AG09309 (cell line): ENCODE measurements around the gene MOV10L1.

ENCODE experiments used
- DNase-seq: peaks from one replicate; pipeline ENCODE4 v3.0.0-alpha.2; 2010; ENCODE audit warnings: low read depth
- H3K4me3 ChIP-seq: 2 replicates; pipeline ENCODE4 v1.5.1; 2011; ENCODE audit warnings: mild to moderate bottlenecking, low read depth, low read length, moderate library complexity; ENCODE audit not compliant: control insufficient read depth
- TF ChIP-seq, protein P1 (sequence below): IDR thresholded peaks from 2 replicates; pipeline ENCODE4 v1.5.1; 2011; ENCODE audit warnings: mild to moderate bottlenecking, low read depth, low read length, inconsistent platforms; ENCODE audit not compliant: insufficient read depth, control insufficient read depth; ENCODE audit errors: missing control alignments

The MOV10L1 gene

GRCh38 chr22:50148991-50149721 is 59.4 kb downstream of the MOV10L1 start:
- H3K4me3 ChIP-seq, result no peak overlapping the region
- TF ChIP-seq, protein P1, sequence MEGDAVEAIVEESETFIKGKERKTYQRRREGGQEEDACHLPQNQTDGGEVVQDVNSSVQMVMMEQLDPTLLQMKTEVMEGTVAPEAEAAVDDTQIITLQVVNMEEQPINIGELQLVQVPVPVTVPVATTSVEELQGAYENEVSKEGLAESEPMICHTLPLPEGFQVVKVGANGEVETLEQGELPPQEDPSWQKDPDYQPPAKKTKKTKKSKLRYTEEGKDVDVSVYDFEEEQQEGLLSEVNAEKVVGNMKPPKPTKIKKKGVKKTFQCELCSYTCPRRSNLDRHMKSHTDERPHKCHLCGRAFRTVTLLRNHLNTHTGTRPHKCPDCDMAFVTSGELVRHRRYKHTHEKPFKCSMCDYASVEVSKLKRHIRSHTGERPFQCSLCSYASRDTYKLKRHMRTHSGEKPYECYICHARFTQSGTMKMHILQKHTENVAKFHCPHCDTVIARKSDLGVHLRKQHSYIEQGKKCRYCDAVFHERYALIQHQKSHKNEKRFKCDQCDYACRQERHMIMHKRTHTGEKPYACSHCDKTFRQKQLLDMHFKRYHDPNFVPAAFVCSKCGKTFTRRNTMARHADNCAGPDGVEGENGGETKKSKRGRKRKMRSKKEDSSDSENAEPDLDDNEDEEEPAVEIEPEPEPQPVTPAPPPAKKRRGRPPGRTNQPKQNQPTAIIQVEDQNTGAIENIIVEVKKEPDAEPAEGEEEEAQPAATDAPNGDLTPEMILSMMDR, result peak; percentile 49
- no peak for DNase-seq

DNA sequence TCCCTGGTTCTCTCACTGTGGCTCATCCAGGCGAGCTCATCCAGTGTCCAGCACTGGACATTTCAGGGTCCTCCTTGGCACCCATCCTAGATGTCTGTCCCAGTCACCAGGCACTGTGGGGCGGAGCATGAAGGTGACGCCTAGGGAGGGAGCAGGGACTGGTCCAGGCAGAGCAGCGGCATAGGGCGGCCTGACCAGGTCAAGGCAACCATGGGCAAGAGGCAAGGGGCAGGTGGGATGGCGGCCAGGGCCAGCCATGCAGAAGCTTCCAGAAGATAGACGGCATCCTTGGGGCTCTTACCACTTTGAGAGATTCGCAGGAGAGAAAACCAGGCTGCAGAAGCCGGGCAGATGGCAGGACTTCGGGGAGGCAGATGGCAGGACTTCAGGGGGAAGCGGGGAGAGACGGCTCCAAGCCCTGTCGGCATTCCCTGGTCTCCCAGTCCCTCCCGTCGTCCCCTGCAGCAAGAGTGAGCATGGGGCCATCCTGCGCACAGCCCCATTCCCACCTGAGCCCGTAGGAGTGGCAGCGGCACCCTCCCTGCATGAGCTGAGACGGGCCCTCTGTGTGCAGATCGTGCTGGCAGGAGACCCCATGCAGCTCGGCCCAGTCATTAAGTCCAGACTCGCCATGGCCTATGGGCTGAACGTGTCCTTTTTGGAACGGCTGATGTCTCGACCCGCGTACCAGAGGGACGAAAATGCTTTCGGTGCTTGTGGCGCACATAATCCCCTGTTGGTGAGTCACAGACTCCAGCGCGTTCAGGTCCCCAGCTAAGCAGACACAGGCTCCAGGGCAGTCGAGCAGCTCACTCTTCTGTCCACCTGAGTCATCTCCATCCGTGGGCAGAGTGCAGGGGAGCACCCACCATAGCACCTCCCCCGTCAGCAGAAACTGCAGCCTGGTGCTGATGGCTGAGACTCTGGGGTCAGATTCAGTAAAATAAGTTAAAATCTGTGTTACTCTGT is 60.6 kb downstream of the MOV10L1 start:
- H3K4me3 ChIP-seq, result no peak overlapping the region
- no peak for DNase-seq

DNA sequence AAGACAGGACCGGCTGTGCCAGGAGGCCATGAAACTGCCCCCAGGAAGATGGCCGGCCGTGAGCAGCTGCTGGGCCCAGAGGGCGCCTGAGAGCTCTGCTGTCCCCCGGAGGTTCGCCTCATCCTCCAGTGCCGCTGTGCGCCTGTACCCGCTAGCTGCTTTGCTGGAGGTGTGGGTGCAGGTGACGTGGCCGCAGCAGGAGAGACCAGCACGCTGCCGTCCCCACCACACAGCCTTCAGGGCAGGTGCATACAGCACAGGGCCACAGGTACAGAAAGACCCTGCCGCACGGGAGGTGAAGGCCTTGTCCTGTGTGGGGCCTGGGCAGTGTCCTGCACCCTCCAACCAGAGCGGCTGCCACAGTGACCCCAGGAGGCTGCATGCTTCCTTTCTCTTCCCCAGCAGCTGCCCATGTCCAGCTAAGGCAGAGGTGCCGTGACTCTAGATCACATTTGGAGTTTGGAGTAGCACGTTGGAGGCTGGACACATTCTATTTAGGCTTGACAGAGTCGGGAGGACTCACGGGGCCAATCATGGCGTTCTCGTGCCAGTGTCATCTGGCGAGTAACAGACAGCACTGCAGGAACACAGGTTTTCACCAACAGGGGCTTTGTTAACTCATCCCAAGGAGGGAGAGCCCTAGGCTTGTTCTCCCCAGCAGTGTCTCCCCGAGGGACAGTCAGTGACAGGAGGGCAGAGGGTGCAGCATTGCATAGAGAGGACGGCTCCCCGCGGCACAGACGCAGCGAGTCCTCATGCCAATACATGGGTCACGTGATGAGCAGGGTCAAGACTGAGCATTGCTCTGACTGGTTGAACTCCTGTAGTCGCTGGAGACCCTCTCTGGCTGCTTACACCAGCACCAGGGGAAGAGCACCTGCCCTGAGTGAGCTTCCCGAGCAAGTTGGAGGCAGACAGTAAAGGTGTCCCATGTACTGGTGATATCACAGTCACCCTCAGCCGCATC is 62.0 kb downstream of the MOV10L1 start:
- DNase-seq, result no peak
- TF ChIP-seq, protein P1, result no peak
- H3K4me3 ChIP-seq, result no peak overlapping the region

More for the DNA sequence above, 60.6 kb downstream of the MOV10L1 start:
- TF ChIP-seq, protein P1, result no peak

DNA sequence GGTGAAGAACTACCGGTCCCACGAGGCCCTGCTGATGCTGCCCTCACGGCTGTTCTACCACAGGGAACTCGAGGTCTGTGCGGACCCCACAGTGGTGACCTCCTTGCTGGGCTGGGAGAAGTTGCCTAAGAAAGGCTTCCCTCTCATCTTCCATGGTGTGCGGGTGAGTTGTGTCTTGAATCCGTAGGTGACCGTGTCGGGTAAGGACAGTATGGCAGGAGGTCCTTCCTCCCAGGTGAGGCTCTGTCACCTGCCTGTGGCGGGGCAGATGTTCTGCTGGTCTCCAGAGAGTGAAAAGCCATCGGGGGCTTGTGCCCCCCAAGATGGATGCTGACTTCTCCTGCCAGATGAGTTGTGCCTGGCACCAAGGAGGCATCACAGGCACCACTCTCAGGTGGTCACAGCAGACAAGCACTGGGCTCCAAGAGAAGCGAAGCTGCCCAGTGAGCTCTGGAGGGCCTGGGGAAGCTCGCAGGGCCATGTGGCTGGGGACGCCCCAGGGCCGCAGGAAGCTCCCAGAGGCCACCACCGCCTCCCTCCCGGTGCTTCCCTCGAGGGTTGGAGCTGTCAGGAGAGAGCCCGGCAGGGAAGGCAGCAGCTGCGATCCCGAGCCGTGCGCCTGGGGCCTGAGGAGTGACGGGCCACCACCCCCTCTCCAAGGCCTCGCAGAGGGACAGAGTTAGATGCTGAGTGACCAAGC is 63.4 kb downstream of the MOV10L1 start:
- no peak for DNase-seq
- TF ChIP-seq, protein P1, result no peak

GRCh38 chr22:50153756-50154140 is 63.9 kb downstream of the MOV10L1 start:
- DNase-seq, result no peak
- H3K4me3 ChIP-seq, result no peak overlapping the region
- TF ChIP-seq, protein P1, result no peak

More for the DNA sequence above, 63.4 kb downstream of the MOV10L1 start:
- H3K4me3 ChIP-seq, result no peak overlapping the region
